HUDEP-2 (cell line): Measurements from ENCODE around the gene CLTB.

ENCODE experiments used
- DNase-seq, 76 experiments: peaks; one replicate each; lab custom pipeline; 2025; ENCODE audit not compliant: unreplicated experiment in 76 of 76; lab: John Stamatoyannopoulos, UW

The CLTB gene

DNA sequence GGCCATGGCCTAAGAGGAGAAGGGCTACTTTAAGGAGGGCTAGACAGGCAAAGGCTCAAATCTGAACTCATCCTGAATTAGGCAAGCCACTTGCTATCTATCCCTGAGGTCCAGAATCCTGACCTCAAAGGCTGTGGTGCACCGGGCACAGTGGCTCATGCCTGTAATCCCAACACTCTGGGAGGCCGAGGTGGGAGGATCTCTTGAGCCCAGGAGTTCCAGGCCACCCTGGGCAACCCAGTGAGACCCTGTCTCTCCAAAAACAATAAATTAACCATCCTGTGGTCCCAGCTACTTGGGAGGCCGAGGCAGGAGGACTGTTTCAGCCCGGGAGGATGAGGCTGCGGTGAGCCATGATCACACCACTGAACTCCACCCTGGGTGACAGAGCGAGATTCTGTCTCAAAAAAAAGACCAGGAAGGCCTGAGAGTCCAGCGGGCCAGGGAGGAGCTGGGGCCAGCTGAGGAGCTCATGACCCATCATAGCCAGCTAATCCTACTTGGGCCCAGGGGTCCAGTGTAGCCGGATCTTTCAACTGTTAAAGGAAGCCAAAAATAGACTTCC is 31.9 kb downstream of the CLTB start:
- DNase-seq: no peak

DNA sequence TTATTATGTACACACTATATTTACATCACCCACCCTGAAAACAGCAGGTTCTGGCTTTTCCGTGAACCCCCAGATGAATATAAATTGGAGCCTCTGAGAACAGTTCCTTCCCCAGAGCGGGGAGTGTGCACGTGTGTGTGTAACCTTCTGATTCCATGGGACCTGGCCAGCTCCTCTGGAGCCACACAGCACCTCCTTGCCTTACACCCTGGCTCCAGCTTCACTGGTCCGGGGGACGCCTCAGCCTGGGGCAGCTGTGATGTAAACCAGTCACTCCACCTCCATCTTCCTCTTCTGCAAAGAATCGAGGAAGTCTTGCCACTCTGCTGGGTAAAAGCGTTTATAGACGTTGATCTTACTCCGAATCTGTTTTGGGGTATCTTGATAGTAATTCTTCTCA is 32.4 kb downstream of the CLTB start:
- no peak for DNase-seq

DNA sequence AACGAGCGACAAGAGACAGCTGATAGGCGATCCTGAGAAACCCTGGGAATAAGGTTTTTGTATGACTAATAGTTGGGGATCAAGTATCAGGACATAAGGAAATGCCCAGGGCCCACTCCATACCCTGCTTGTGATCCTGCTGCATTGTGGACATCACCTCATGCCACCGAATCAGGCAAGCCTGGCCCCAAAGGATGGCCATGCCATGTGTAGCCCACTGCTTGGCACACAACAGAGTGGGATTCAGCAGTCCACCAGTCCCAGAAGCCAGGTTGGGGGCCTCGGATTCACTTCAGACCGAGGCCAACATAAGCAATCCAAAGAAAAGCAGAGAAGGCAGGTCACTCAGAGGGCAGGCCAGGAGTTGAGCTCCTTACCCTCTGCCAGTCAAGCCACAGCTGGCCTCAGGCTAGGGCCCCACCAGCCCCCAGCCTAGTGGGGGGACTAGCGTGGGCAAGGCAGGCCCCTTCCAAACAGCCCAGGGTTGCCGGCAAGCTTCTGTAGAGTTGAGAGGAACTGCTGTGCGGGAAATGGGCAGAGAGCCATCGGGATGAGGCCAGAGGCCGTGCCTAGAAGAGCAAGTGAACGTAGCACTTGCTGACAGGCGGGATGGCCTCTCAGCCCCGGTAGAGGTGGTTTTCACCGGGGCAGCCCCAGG is 33.0 kb downstream of the CLTB start:
- no peak for DNase-seq

DNA sequence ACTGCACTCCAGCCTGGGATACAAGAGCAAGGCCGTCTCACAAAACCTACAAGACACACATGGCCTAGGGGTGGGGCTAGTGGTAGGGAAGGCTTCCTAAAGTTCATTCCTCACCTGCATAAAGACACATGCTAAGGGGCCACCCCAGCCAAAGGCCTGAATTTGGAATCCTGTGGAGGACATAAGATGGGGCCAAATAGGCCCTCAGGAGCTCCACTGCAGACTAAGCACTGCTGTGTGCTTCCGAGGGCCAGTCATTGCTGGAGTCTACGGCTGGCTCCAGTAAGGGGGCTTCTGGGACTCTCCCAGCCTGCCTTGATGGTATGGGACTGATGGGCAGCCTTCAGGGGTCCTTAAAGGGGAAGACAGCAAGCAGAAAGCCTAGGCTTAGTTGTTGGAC is 33.6 kb downstream of the CLTB start:
- no peak for DNase-seq

DNA sequence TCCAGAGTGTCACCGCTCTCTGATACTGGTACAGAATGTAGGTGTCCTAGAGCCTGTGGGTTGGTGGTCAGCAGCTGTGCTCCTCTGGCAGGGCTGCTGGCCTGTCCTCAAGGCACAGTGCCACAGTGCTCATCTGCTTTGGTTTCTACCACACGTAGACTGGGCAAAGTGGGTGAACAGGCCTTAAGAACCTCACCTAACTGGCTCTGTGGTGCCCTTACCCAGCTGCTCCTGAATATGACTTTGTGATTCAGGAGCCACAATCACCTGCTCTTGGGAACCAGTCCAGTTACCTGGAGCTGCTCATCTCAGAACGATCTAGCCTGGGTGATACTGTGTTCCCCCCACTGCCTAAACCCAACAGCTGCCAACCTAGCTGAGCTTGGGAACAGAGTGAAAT is 34.4 kb downstream of the CLTB start:
- no peak for DNase-seq

DNA sequence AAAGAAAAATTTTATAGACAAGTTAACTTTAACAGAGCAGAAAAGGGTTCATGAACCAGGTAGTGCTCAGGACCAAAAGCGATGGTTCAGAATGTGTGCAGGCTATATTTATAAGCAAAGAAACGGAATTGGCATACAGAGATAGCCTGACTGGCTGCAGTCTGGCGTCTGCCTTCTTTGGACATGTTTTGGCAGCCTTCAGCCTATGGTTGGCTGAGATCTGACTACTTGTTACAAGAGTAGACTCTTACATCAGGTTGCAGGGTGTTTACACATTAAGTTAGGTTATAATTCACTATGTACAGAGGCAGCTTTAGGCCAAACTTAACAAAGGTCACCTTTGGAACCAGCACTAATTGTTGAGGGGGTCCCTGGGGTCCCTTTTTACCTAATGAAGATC is 34.9 kb downstream of the CLTB start:
- DNase-seq: no peak

DNA sequence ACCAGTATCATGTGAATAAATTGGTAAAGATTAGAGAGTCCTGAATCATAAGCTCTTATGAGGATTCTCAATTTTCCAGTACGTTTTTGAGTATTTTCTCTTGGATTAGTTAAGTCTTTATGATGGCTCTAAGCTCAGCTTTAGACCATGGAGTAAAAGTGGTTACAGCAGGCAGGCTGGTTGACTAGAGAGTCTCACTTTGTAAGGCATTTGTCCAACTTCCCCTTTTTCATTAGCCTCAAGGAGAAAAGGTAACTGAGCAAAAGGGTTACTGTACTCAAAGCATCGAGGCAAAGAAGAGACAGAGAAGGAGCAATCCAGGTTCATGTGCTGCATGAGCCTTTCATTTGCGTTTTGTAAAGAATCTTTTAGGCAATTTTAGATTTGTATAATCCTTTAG is 36.5 kb downstream of the CLTB start:
- DNase-seq: no peak

DNA sequence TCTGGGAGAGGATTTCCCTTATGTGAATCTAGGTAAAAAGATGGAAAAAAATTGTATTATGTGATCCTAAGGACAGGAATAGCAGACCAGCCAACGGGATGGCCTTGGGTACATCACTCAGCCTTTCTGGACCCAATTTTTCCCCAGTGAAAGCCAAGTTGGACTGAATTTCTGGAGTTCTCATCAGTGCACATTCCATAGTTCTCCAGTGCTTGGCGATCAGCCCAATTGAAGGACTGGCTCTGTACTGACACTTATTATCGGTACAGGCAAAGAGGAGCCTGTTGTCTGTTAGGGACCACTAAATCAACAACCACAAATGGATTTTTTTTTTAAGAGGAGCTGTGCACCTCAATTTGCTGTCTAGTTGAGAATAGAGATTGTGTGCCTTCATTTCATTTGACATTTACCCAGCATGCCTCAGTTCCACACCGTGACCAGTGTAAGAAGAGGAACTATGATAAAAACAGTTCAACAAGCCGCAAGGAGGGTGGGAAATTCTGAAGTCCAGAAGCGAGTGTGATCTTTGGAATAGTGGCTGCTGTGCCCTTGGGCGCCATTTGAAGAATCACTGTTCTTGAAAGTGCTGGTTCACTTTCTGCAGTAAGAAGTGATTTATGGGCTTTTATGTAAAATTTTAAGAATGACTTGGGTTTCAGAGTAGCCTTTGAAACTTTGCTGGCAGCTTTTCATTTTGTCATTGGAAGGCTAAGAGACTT is 43.1 kb downstream of the CLTB start:
- no peak for DNase-seq

DNA sequence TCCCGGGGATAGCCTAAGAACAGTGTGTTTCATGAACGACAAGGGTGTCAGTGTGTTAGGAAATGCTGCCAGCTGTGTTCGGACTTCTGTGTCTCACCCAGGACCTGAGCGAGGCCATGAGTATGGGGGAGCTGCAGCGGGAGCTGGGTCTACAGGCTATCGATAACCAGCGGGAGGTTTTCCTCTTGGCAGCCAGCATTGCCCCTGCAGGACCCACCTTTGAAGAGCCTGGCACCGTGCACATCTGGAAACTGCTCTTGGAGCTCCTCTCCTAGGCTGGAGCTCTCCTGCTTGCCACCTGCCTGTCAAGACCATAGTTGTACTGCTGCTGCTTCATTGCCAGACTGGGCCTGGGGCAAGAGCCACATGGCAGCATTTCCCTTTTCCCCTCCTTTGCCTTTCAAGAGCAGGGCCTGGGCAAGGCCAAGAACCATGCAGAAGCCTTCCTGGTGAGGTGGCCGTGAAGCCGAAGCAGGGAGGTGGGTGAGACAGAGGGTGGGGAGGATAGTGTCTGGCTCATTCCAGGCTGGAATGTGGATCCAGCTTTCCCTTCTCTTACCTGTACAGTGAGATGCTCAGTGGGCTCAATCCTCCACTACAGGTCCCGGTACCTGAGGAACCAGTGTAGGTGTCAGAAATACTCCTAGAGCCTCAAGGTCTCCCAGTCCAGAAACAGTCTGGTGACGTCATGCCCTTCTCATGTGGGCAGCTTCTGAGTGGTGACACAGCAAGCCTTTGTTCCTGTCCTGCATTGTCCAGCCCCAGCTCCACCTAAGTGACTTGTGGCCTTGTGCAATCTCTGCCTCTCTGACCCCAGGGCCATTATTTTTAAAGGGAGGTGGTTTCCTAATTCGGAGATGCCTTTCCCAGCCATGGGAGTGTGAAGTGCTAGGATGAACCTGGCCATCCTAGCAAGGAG is 44.5 kb downstream of the CLTB start:
- no peak for DNase-seq

DNA sequence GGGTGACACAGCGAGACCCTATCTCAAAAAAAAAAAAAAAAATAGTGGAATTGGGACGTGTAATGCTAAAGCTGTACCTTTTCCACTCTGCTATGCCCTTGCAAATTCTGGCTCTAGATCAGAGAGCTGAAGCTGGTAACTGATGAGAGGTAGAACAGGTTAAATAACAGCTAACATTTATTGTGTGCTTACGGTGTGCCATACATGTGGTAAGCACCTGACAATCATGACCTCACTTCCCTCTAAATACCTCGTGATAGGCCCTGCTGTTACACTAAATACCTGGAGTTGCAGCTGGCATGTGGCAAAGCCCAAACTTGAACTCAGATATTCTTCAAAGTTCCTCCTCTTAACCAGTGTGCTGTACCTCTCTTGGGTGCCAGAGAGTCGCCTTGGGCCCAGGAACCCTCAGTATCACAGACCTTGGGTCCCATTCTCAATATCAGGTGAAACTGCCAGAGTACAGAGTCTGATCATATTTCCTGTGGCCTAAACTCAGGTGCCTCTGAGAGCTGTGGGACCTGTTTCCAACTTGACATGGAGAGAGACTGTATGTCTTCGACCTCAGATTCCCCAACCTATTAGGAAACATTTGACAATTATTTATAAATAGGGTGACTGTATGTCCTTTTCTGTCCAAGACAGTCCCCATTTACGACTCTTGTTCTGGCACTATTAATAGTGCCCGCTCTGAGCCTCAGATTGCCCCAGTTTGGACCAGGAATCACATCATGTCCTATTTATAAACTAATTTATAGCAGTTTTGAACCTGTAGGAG is 46.2 kb downstream of the CLTB start:
- DNase-seq: no peak

DNA sequence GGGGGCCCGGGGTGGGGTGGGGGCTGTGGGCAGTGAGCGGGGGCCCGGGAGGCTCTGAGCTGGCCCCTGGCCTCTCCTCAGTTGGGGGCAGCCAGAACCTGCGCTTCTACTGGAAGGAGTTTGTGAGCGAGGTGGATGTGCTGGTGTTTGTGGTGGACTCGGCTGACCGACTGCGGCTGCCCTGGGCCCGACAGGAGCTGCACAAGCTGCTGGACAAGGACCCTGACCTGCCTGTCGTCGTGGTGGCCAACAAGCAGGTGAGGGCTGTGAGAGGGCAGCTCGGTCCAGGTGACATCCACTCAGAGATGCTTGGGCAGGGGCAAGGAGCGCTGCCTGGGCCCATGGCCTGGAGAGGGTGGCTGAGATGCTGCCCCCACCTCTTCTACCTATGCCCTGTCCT is 47.6 kb downstream of the CLTB start:
- DNase-seq: no peak

DNA sequence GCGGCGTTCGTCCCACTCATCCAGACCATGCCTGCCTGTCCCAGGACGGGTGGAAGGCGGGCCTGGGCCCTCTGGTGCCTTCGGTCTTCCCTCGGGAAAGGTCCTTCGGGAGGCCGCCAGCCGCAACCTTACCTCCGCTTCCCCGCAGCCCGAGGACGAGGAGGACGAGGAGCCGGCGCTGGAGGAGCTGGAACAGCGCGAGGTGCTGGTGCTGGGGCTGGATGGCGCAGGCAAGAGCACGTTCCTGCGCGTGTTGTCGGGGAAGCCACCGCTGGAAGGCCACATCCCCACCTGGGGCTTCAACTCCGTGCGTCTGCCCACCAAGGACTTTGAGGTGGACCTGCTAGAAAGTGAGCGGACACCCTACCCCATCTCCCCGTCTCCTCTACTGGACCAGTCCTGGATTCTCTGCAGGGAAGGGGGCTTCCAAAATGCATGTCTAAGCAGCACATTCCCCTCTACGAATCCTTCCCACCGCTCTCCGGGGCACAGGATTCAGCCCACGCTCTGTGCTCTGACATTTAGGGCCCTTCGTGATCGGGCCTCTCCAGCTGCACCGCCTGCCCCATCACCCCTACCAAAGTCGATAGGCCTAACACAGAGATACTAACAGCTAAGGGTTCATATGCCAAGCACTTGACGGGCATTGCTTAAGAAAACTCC is 50.0 kb downstream of the CLTB start:
- DNase-seq: no peak

DNA sequence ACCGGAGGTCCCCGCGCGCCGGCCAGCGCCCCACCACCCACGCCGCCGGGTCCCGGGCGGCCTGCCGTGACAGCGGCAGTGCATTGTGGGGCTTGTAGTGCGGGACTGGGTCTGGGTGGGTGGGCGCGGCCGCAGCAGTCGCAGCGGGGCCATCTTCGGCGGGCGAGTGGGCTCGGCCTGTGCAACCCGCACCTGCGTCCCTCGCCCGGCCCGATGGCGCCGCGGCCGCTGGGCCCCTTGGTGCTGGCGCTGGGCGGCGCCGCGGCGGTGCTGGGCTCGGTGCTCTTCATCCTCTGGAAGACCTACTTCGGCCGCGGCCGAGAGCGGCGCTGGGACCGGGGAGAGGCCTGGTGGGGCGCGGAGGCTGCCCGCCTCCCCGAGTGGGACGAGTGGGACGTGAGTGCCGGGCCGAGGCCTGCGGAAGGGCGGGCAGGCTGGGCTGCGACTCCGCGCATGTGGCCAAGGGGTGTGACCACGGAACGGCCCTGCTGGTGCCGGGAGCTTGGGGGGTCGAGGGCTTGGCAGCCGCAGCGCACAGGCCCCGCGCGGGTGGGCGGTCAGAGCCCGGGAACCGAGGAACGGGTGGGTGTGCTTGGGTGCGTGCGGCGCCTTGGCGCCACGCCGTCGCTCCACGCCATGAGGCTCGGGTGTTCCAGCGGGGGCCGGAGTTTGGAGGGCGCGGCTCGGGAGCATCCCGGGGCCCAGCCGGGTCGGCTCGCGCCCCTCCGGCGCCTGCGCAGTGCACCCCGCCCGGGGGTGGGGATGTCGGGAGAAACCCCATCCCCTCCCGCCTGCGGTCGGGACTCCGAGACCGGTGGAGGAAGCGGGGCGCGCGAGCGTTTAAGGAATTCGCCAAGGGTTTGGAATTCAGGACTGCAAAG is 50.7 kb downstream of the CLTB start, which contains the start of gene ARL10:
TSS of gene ARL10 (plus strand) at position 137 of the 881 bp plus-strand sequence. CDS start at position 214, 77 bp downstream.
- DNase-seq: peak in 9 of 76 experiments; percentile 5 to 45 (median 26)

DNA sequence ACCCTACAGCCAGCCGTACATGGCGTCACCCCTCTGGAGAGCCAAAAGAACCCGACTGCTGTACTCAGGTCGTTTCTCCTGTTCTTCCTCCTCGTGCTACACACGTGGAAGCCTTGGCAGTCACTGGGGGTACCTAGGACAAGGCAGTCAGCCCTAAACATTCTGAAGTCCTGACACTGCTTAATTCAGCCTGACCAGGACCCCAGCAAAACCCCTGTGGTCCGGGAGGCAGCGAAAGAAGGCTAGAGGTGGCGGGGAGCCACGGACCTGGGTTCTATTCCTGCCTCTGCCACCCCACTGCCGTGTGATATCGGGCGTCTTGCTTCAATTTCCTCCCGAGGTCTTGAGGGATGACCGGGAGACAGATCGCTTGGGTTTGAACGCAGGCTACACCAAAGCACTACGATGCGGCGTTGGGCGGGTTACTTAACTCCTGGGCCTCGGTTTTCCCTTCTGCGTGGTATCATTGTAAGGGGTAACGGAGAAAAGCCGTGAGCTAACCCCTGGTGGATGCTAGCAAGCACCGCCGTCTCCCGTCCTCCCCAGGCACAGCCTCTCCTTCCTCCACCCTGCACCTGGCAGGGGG is 51.5 kb downstream of the CLTB start:
- DNase-seq: no peak

DNA sequence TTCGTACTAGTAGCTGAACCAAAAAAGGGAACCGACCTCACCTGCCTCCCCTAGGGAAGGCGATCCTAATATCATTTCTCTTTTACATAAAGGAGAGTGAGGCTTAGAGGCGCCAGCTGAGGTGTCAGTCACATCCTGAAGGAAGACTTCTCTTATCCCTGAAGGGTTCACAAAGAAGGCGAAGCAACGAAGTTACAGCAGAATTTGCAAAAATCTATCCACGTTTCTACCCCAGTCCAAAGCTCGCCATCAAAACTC is 54.2 kb downstream of the CLTB start:
- no peak for DNase-seq

DNA sequence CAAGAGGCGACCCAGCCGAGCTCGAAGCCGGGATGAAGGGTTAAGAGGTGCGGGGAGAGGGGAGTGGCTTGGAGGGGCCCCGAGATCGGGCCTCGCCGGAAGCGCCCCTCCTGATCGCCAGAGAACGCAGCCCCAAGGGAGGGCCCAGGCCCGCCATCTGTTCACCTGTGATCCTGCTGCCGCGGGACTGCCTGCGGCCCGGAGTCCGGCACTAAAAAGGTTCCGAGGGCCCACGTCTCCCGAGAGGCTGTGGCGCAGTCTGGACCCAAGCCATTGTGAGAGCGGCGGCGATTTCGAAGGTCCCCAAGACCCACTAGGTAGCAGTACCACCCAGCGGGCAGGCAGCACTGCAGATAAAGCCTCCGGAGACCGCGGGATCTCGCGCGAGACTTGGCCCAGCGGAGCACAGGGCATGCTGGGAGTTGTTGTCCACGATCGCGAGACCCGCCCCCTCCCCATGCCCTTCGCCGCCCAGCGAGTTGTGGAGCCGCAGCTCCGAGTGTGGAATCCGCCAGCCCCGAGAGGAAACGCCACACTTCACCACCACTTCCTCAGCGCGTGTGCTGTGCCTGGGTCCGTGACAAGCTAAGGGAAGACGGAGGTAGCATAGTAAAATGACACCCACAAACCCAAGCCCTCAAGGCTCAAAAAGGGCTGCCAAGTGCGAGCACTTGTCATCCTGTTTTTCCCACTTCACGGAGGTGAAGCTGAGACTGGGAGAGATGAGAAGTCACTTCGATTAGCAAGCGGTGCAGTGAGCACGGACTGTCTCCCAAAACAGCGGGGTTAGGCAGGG is 54.7 kb downstream of the CLTB start, which contains the start of gene KIAA1191:
TSS of gene KIAA1191 (minus strand) at position 328 of the 796 bp plus-strand sequence. CDS start 2,256 bp downstream, outside the sequence.
- peak in 75 of 76 experiments; percentile 9 to 91 (median 80) for DNase-seq

DNA sequence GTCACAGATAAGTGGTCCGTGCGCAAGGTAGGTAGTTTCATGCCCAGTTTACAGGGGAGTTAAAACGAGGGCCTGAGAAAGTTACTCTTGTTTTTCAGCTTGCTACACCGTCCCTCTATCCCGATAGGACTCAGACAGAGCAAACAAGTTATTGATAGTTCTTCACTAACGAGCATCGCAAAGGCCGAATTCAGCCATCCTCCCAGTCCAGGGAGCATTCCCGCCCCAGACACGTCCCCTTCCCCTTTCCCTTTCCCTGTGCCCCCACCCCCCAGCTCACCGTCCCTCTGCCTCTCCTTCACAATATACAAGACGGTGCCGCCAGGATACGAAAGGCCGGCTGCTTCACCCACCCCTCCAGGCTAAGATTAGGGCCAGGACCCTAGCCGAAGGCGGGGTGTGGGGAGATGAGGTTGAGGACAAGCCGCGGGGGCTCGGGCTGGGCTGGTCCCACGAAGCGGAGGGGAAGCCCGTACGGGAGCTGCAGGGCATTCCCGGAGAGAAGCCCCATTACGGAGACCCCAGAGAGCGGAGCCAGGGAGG is 55.4 kb downstream of the CLTB start:
- peak in 2 of 76 experiments; percentile 29 to 33 for DNase-seq
